NT2/D1 (cell line): ENCODE measurements around the gene CORO7.

Experiments used
- YY1 ChIP-seq: IDR thresholded peaks from 2 replicates; pipeline ENCODE4 v1.6.1; 2011; ENCODE audit not compliant: insufficient read length, insufficient read depth
- ZNF274 ChIP-seq: IDR thresholded peaks from 2 replicates; pipeline ENCODE4 v1.6.1; 2011; ENCODE audit warnings: mild to moderate bottlenecking, low read depth, low read length

- TF ChIP-seq YY1 (no peak), ZNF274 (no peak)
Measured at GRCh38 chr16:4318451-4318910, 97.9 kb downstream of the CORO7 start.
